Spleen (tissue), 11 donors: ENCODE data around the gene MGAT5. TPM values are rescaled to one million over a fixed set of nuclear protein-coding genes. Genes with fewer than 3 reads are reported as not detected.

Experiments
- DNase-seq: peaks from one replicate; pipeline ENCODE4 v3.0.0-alpha.2; 2020
- H3K27ac ChIP-seq, 8 donors: fragments of 200-600 bp; sonication (generic) in 7 of 8; 1 replicate in 4 of 8; 2 replicates in 4 of 8; pipeline versions ENCODE4 v1.5.0 to v1.8.0; 2016 to 2021; ENCODE audit warnings: inconsistent platforms in 4 of 8, mild to moderate bottlenecking in 4 of 8, moderate library complexity in 1 of 8
- H3K27me3 ChIP-seq, 7 donors: fragments of 200-600 bp; sonication (generic) in 6 of 7; replicated peaks in 1 of 7; 1 replicate in 4 of 7; 2 replicates in 3 of 7; pipeline versions ENCODE4 v1.5.0 to v1.8.0; 2016 to 2021; ENCODE audit warnings: inconsistent platforms in 3 of 7, mild to moderate bottlenecking in 1 of 7
- H3K36me3 ChIP-seq, 6 donors: fragments of 200-600 bp; sonication (generic) in 5 of 6; 1 replicate in 4 of 6; 2 replicates in 2 of 6; pipeline versions ENCODE4 v1.5.0 to v1.8.0; 2016 to 2021; ENCODE audit warnings: inconsistent platforms in 2 of 6
- H3K4me1 ChIP-seq, 6 donors: fragments of 200-600 bp; sonication (generic) in 5 of 6; 1 replicate in 3 of 6; 2 replicates in 3 of 6; pipeline versions ENCODE4 v1.5.0 to v1.8.0; 2016 to 2021; ENCODE audit warnings: inconsistent platforms in 3 of 6
- H3K4me3 ChIP-seq, 8 donors: fragments of 200-600 bp; sonication (generic) in 7 of 8; 1 replicate in 4 of 8; 2 replicates in 4 of 8; pipeline versions ENCODE4 v1.5.0 to v1.8.0; 2016 to 2021; ENCODE audit warnings: inconsistent platforms in 4 of 8, mild to moderate bottlenecking in 4 of 8, moderate library complexity in 2 of 8
- H3K9me3 ChIP-seq, 8 donors: fragments of 200-600 bp; sonication (generic) in 7 of 8; 1 replicate in 4 of 8; 2 replicates in 4 of 8; pipeline versions ENCODE4 v1.5.0 to v1.8.0; 2016 to 2021; ENCODE audit warnings: inconsistent platforms in 4 of 8
- POLR2A ChIP-seq, 3 donors: fragments of 450-650 bp; IDR thresholded peaks; one replicate each; pipeline ENCODE4 v1.5.1; 2017; ENCODE audit warnings: antibody characterized with exemption in 3 of 3, mild to moderate bottlenecking in 1 of 3
- POLR2AphosphoS5 ChIP-seq, 3 donors: sonication (generic); formaldehyde crosslinking; IDR thresholded peaks; one replicate each; pipeline ENCODE4 v1.5.1; 2017; ENCODE audit warnings: antibody characterized with exemption in 3 of 3
- WGBS, 5 donors: extraction: QIAGEN DNeasy Blood & Tissue Kit in 3 of 5; methylation state at CpG; one replicate each; pipeline versions ENCODE4 v1.1.5 to v1.1.7; 2013 to 2018; 5-methylcytosine and 5-hydroxymethylcytosine counted together
- intact Hi-C: fragments of 100-400 bp; cut with DNase I; formaldehyde crosslinking; loops from one replicate; pipeline ENCODE4 v1.15.0; 2023; ENCODE audit warnings: low total_unique reads
- polyA plus RNA-seq, 3 donors: library from polyadenylated mRNA; stranded (reverse); fragments of 200-250 nt; gene quantifications; one replicate each; pipeline ENCODE4 v1.2.1, GENCODE V29; 2013
- total RNA-seq, 7 donors: library from RNA; depleted of rRNA in 3 of 7; stranded (reverse); fragments of >200 nt in 3 of 7; fragmentation: NEBNext Ultra II Directional in 4 of 7; extraction: Animal tissue kit (Norgen Biotek cat#: 25700) in 4 of 7; gene quantifications; one replicate each; pipeline versions ENCODE4 v1.1.0 to v1.2.1, GENCODE V29; 2016 to 2021
- TF ChIP-seq, protein P1 (sequence below), 11 experiments: fragments of 200-600 bp in 7 of 11; fragments of 450-650 bp in 4 of 11; sonication (generic) in 4 of 11; IDR thresholded peaks in 8 of 11; conservative IDR thresholded peaks in 3 of 11; 1 replicate in 7 of 11; 2 replicates in 4 of 11; pipeline versions ENCODE4 v1.4.0 to v1.8.0; 2016 to 2021; ENCODE audit warnings: antibody characterized with exemption in 11 of 11, inconsistent platforms in 4 of 11, mild to moderate bottlenecking in 1 of 11
- donor health status: healthy with polysubstance abuse.
- donor health status: DM: no; HTN: no; CAD: no; lungs with moderate emphysema.
- donor health status: DM: no; HTN: no; CAD: no.
- donor health status: Bipolar disorder and iron deficiency.
- donor health status: healthy.
- donor health status: DM: no; HTN: no; CAD: no.
- donor health status: DM: yes; HTN: yes; CAD: no.

MGAT5 gene
- total and polyA plus RNA-seq, 10 donors: 11.2 to 110 (median 91.9) TPM

DNA sequence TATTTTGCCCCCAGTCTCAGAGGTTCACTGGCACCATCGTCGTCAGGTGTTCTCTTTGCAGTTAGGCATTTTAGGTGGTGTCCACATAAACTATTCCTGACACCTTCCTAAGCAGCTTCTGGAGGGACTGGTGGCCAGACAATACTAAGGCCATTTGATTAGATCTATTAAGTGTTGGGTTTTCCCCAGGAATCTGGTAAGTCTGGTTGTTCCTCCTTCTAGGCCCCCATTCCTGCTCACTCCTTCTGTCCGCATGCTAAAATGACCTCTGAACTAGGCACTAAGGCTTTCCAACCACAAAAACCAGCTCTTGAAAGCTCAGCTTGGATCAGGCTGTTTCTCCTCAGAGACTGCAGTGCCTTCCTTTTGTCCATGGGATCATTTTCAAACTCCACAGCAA, 100.7 kb downstream of the MGAT5 start:
- Histone ChIP-seq H3K27me3 (no peaks in the 10 kb centered on the region), H3K4me1 (no peaks in the 10 kb centered on the region), H3K36me3 (peaks cover 0 to 100% (median 39%) of the 10 kb centered on the region in 6 donors), H3K9me3 (no peaks in the 10 kb centered on the region), H3K4me3 (no peak overlapping the region), H3K27ac (no peak overlapping the region)
- no peak for TF ChIP-seq POLR2A (IDR thresholded peaks at IDR 0.05)
- TF ChIP-seq, protein P1, sequence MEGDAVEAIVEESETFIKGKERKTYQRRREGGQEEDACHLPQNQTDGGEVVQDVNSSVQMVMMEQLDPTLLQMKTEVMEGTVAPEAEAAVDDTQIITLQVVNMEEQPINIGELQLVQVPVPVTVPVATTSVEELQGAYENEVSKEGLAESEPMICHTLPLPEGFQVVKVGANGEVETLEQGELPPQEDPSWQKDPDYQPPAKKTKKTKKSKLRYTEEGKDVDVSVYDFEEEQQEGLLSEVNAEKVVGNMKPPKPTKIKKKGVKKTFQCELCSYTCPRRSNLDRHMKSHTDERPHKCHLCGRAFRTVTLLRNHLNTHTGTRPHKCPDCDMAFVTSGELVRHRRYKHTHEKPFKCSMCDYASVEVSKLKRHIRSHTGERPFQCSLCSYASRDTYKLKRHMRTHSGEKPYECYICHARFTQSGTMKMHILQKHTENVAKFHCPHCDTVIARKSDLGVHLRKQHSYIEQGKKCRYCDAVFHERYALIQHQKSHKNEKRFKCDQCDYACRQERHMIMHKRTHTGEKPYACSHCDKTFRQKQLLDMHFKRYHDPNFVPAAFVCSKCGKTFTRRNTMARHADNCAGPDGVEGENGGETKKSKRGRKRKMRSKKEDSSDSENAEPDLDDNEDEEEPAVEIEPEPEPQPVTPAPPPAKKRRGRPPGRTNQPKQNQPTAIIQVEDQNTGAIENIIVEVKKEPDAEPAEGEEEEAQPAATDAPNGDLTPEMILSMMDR (IDR thresholded peaks at IDR 0.05 in 8 of 11, conservative IDR thresholded peaks at IDR 0.05 in 3 of 11): no peak
- DNase-seq: no peak
- 95 to 97% (median 96%) methylated on average over 3 of the region's 3 CpGs for WGBS, 5 donors
- intact Hi-C loops: no loop called here

DNA sequence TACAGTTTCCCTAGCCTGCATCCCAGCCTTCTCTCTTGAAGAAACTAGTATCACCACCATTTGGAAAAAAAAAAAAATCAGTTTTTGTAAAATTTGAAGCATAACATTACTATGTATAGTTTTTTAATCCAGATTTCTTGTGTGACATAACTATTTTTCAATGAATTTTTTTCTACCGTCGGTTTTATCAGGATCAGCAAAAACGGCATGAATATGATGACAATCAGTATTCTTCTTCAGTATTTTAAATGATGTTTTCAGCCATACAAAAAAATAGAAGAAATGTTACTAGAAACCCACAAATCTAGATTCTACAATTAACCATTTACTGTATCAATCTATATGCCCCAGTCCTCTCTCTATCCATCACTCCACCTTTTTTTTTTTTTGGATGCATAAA, 103.9 kb downstream of the MGAT5 start:
- no peak overlapping the region for H3K27ac ChIP-seq
- H3K4me1 ChIP-seq: no peaks in the 10 kb centered on the region
- TF ChIP-seq POLR2AphosphoS5 (IDR thresholded peaks at IDR 0.05): no peak
- no peaks in the 10 kb centered on the region for H3K27me3 ChIP-seq
- intact Hi-C loops: no loop called here
- no peaks in the 10 kb centered on the region for H3K9me3 ChIP-seq
- H3K36me3 ChIP-seq: peaks cover 0 to 100% (median 35%) of the 10 kb centered on the region in 6 donors
- H3K4me3 ChIP-seq: no peak overlapping the region
- DNase-seq: no peak
- 82 to 96% (median 93%) methylated on average over 3 of the region's 3 CpGs for WGBS, 5 donors

DNA sequence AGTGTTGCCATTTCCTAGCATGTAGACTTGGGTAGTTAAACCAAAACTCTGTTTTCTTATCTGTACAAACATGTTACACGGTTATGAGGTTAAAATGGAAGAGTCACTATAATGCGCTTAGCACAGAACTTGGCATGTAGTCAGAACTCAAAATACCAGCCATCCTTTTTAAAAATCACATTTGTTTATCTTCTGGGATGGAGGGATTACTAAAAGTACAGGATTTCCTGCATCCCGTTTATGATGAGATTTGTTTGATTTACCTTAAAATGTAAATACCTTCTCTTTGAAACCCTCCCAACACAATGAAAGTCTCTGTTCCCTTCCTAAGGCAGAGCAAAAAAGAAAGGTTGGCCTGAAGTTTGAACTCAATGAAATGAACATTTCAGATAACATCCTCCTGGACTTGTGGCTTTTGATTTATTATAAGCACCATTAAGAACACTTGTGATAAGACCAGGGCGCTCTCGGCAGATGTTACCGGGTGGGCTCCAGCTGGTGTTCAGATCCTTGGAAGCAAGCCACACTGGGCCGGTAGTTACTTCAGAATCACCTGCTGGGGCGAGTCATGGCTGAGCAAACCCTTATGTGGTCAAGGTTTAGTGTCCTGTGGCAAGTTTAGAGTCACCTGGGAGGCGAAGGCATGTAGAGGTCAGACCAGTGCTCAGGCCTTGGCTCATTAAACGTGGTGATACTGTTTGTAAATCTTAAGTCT, 105.7 kb downstream of the MGAT5 start:
- Histone ChIP-seq H3K9me3 (no peaks in the 10 kb centered on the region), H3K36me3 (peaks cover 0 to 100% (median 39%) of the 10 kb centered on the region in 6 donors), H3K27ac (no peak overlapping the region), H3K4me3 (no peak overlapping the region), H3K27me3 (no peaks in the 10 kb centered on the region), H3K4me1 (no peaks in the 10 kb centered on the region)
- no peak for DNase-seq
- intact Hi-C loops: no loop called here
- TF ChIP-seq POLR2AphosphoS5 (IDR thresholded peaks at IDR 0.05): no peak
- TF ChIP-seq, protein P1 (IDR thresholded peaks at IDR 0.05 in 8 of 11, conservative IDR thresholded peaks at IDR 0.05 in 3 of 11): no peak
- TF ChIP-seq POLR2A (IDR thresholded peaks at IDR 0.05): no peak
- 78 to 86% (median 85%) methylated on average over 10 of the region's 10 CpGs for WGBS, 5 donors

DNA sequence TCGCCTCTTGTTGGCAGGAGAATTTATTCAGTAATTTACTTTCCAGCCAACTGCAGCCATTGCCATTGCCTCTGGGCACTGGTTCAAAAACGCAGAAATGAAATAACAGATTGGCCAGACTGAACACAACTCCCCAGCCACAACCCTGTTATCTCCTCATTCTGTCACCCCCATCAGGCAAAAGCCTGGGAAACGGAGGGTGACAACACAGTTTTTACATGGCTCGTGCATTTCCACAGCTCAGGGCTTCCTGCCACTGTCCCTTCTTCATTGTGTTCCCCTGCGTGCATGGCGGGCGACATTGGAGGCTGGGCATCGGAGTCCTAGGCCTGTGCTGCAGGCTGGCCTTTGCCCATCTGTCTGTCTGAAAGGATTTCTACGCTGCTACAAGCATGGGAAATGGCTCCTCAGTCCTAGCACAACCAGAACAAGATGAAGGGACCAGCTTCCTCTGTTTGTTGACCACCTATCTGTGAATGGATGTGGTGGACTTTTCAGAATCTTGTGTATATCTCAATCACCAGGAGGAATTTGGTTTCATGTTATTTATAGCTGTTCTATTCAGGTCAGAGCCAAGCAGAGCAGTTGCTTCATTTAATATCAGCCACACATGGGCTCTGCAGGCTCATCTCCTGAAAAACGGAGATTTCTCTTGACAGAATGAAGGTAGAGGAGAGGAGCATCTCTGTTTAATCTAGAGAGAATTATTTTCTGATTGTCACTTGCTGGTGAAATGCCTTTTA, 107.0 kb downstream of the MGAT5 start:
- no peaks in the 10 kb centered on the region for H3K9me3 ChIP-seq
- no peaks in the 10 kb centered on the region for H3K27me3 ChIP-seq
- H3K27ac ChIP-seq: no peak overlapping the region
- peaks cover 0 to 100% (median 34%) of the 10 kb centered on the region in 6 donors for H3K36me3 ChIP-seq
- no peak overlapping the region for H3K4me3 ChIP-seq
- intact Hi-C loops: no loop called here
- H3K4me1 ChIP-seq: no peaks in the 10 kb centered on the region
- DNase-seq: no peak
- peak in 1 of 3 donors; percentile 22 for TF ChIP-seq POLR2AphosphoS5 (IDR thresholded peaks at IDR 0.05)
- TF ChIP-seq, protein P1 (IDR thresholded peaks at IDR 0.05 in 8 of 11, conservative IDR thresholded peaks at IDR 0.05 in 3 of 11): no peak
- no peak for TF ChIP-seq POLR2A (IDR thresholded peaks at IDR 0.05)
- WGBS, 5 donors: 82 to 96% (median 91%) methylated on average over 10 of the region's 10 CpGs
